Activated CD8-positive, alpha-beta memory T cell treated with anti-CD3 and anti-CD28 coated beads for 1 hour (primary cell): ENCODE measurements around the gene KIF7.
"Not testable (repeated sequence)": the region's sequence is repeated elsewhere in the genome, so short reads cannot be mapped to it uniquely, and the experiment has no call there.

Experiments
- DNase-seq, 2 donors: peaks; one replicate each; pipeline ENCODE4 v3.0.0-alpha.2; 2020; ENCODE audit warnings: low read depth in 1 of 2; ENCODE audit errors: extremely low read depth in 1 of 2

The KIF7 gene

GRCh38 chr15:89621547-89621946, 33.7 kb downstream of the KIF7 start:
- DNase-seq = no peak

- no peak for DNase-seq
These were observed 39.0 kb downstream of the KIF7 start for GRCh38 chr15:89616228-89616627.

GRCh38 chr15:89615135-89615534, 40.1 kb downstream of the KIF7 start:
- no peak for DNase-seq

GRCh38 chr15:89614164-89614563, 41.1 kb downstream of the KIF7 start:
- DNase-seq = no peak

GRCh38 chr15:89613031-89613430, 42.2 kb downstream of the KIF7 start:
- DNase-seq = no peak

GRCh38 chr15:89611317-89611716, 44.0 kb downstream of the KIF7 start:
- DNase-seq = no peak

GRCh38 chr15:89599021-89599420, 56.2 kb downstream of the KIF7 start:
- DNase-seq = no peak

- no peak for DNase-seq
These were observed 62.2 kb downstream of the KIF7 start for GRCh38 chr15:89593018-89593417.

GRCh38 chr15:89591834-89592233, 63.4 kb downstream of the KIF7 start:
- DNase-seq = no peak

GRCh38 chr15:89587955-89588354, 67.3 kb downstream of the KIF7 start:
- DNase-seq = no peak

GRCh38 chr15:89586651-89587050, 68.6 kb downstream of the KIF7 start:
- no peak for DNase-seq

GRCh38 chr15:89580747-89581146, 74.5 kb downstream of the KIF7 start:
- DNase-seq = not testable (repeated sequence)

GRCh38 chr15:89578146-89578545, 77.1 kb downstream of the KIF7 start:
- no peak for DNase-seq
